GM23248 (cell line): ENCODE results near the gene GLYATL3. TPM values are rescaled to one million over a fixed set of nuclear protein-coding genes. Genes with fewer than 3 reads are reported as not detected.
A peak's percentile ranks its signal among the peaks of the same experiment; 100 is the strongest.

ENCODE experiments used
- DNase-seq: peaks from one replicate; pipeline ENCODE4 v3.0.0-alpha.2; 2015
- H2AFZ ChIP-seq: fragments of 200-600 bp; sonication (generic); 2 replicates; pipeline ENCODE4 v1.6.1; 2016; ENCODE audit warnings: antibody characterized with exemption
- H3F3A ChIP-seq: fragments of 200-600 bp; sonication (generic); 2 replicates; pipeline ENCODE4 v1.6.1; 2016; ENCODE audit warnings: mild to moderate bottlenecking, antibody characterized with exemption, mixed run types; ENCODE audit not compliant: insufficient read depth
- H3K27ac ChIP-seq: fragments of 200-600 bp; sonication (generic); 2 replicates; pipeline ENCODE4 v1.5.1; 2016; ENCODE audit warnings: mild to moderate bottlenecking
- H3K27me3 ChIP-seq: fragments of 200-600 bp; sonication (generic); replicated peaks from 2 replicates; pipeline ENCODE4 v1.6.1; 2016; ENCODE audit warnings: mild to moderate bottlenecking; ENCODE audit not compliant: insufficient read depth
- H3K36me3 ChIP-seq: fragments of 200-600 bp; sonication (generic); 2 replicates; pipeline ENCODE4 v1.6.1; 2016; ENCODE audit warnings: low read depth, mild to moderate bottlenecking
- H3K4me1 ChIP-seq: fragments of 200-600 bp; sonication (generic); 2 replicates; pipeline ENCODE4 v1.6.1; 2016; ENCODE audit warnings: mild to moderate bottlenecking; ENCODE audit not compliant: insufficient read depth
- H3K4me2 ChIP-seq: fragments of 200-600 bp; sonication (generic); one replicate; pipeline ENCODE4 v1.6.1; 2016; ENCODE audit warnings: mild to moderate bottlenecking; ENCODE audit not compliant: unreplicated experiment
- H3K4me3 ChIP-seq: fragments of 200-600 bp; sonication (generic); 2 replicates; pipeline ENCODE4 v1.5.1; 2016; ENCODE audit warnings: mild to moderate bottlenecking
- H3K79me2 ChIP-seq: fragments of 200-600 bp; sonication (generic); 2 replicates; pipeline ENCODE4 v1.6.1; 2016; ENCODE audit warnings: mild to moderate bottlenecking; ENCODE audit not compliant: insufficient read depth
- H3K9ac ChIP-seq: fragments of 200-600 bp; sonication (generic); 2 replicates; pipeline ENCODE4 v1.6.1; 2016; ENCODE audit warnings: mild to moderate bottlenecking
- H3K9me2 ChIP-seq: fragments of 200-600 bp; sonication (generic); 2 replicates; pipeline ENCODE4 v1.6.1; 2016; ENCODE audit warnings: mixed run types, mild to moderate bottlenecking, moderate library complexity; ENCODE audit not compliant: insufficient read depth
- H3K9me3 ChIP-seq: fragments of 200-600 bp; sonication (generic); one replicate; pipeline ENCODE4 v1.6.1; 2017; ENCODE audit warnings: low read depth
- H4K20me1 ChIP-seq: fragments of 200-600 bp; sonication (generic); 2 replicates; pipeline ENCODE4 v1.6.0; 2016; ENCODE audit not compliant: insufficient read depth
- EZH2 ChIP-seq: fragments of 200-600 bp; sonication (generic); IDR thresholded peaks from 2 replicates; pipeline ENCODE4 v1.6.1; 2018; ENCODE audit warnings: antibody characterized with exemption, mild to moderate bottlenecking; ENCODE audit not compliant: insufficient read depth, poor library complexity, severe bottlenecking
- EZH2phosphoT487 ChIP-seq: fragments of 200-600 bp; sonication (generic); IDR thresholded peaks from 2 replicates; pipeline ENCODE4 v1.6.1; 2018; ENCODE audit warnings: antibody characterized with exemption, moderate library complexity, mild to moderate bottlenecking, low read depth; ENCODE audit not compliant: insufficient read depth
- WGBS, 2 experiments: methylation state at CpG; one replicate each; pipeline ENCODE4 v1.1.6; 2015 to 2017; ENCODE audit warnings: low lambda C conversion rate in 2 of 2, low coverage in 1 of 2; ENCODE audit errors: missing lambda C conversion rate in 2 of 2; 5-methylcytosine and 5-hydroxymethylcytosine counted together
- in situ Hi-C: fragments of 300-500 bp; cut with MboI; formaldehyde crosslinking; loops from 2 replicates; pipeline ENCODE4 v1.15.0; 2020
- polyA plus RNA-seq: library from polyadenylated mRNA; unstranded; fragments of >200 nt; fragmentation: Nextera tagmentation; extraction: Ambion mirVana; gene quantifications from 2 replicates; pipeline ENCODE4 v1.2.1, GENCODE V29; 2016
- total RNA-seq: library from RNA; depleted of rRNA; stranded (reverse); fragments of >200 nt; shearing (Covaris generic); gene quantifications from 2 replicates; pipeline ENCODE4 v1.2.3, GENCODE V29; 2014; rRNA removed

Gene GLYATL3
- total RNA-seq, result not detected in 2 replicates
- polyA plus RNA-seq, result not detected in 2 replicates

DNA sequence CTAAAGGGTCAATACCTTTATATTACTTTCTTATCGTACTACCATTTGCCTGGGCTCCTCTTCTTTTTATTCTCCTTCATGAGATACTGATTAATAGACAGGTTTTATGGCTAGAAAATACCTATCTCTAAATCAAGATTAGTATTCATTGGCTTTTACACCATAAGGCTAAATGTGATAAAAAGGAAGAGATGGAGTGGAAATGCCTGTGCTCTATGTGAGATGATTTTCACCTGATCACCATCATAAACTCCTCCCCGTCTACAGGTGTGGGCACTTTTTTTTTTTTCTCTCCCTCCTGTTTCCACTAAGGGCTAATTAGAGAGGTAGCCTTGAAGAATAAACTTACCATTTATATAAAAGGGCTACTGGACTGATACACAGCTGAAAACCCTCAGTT lies at the start of gene GLYATL3:
GLYATL3 (plus strand) TSS at position 301 of the 400 bp plus-strand sequence. CDS start 12,068 bp downstream, outside the sequence.
- Histone ChIP-seq H3K27ac (no peak within 1 kb of the TSS), H4K20me1 (no peaks in the 10 kb centered on the region), H3K9me2 (no peaks in the 10 kb centered on the region), H3F3A (no peaks in the 10 kb centered on the region), H3K36me3 (no peaks in the 10 kb centered on the region), H3K4me1 (no peaks in the 10 kb centered on the region), H3K4me2 (no peak within 1 kb of the TSS), H3K4me3 (no peak within 1 kb of the TSS), H3K79me2 (no peaks in the 10 kb centered on the region), H3K9me3 (no peaks in the 10 kb centered on the region), H3K9ac (no peak within 1 kb of the TSS), H3K27me3 (no peaks in the 10 kb centered on the region), H2AFZ (no peak within 1 kb of the TSS)
- in situ Hi-C loops, result no loop called here
- 15 to 22% methylated on average over 2 of the region's 2 CpGs for WGBS, 2 experiments
- no peak for TF ChIP-seq EZH2
- no peak for TF ChIP-seq EZH2phosphoT487
- DNase-seq, result no peak

DNA sequence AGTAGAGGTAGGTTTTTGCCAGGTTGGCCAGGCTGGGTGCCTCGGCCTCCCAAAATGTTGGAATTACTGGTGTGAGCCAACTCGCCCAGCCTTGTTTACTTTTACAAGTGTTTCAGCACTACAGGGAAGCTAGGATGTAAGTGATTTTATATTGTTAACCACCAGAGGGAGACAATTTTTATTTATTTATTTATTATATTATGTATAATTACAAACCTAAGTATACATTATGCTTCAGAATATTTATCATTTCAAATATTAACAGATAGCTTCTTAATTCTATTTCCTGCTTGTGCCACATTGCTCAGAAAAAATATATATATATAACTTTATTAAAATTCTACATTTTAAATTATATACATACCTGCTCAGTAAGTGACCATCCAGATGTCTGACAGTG lies 46.5 kb upstream of the GLYATL3 start:
- H3K4me1 ChIP-seq, result no peaks in the 10 kb centered on the region
- no peak overlapping the region for H3K9ac ChIP-seq
- H3K4me3 ChIP-seq, result no peak overlapping the region
- in situ Hi-C loops, result no loop called here
- H3K79me2 ChIP-seq, result no peaks in the 10 kb centered on the region
- H3K36me3 ChIP-seq, result peaks cover 29% of the 10 kb centered on the region
- H4K20me1 ChIP-seq, result no peaks in the 10 kb centered on the region
- no peak overlapping the region for H3K4me2 ChIP-seq
- no peak overlapping the region for H3K27ac ChIP-seq
- WGBS, 2 experiments, result 59 to 65% methylated on average over 2 of the region's 2 CpGs
- no peak overlapping the region for H2AFZ ChIP-seq
- H3F3A ChIP-seq, result no peaks in the 10 kb centered on the region
- H3K27me3 ChIP-seq, result no peaks in the 10 kb centered on the region
- peak; percentile 35 for DNase-seq
- TF ChIP-seq EZH2 (no peak), EZH2phosphoT487 (no peak)
- no peaks in the 10 kb centered on the region for H3K9me2 ChIP-seq
- H3K9me3 ChIP-seq, result no peaks in the 10 kb centered on the region

DNA sequence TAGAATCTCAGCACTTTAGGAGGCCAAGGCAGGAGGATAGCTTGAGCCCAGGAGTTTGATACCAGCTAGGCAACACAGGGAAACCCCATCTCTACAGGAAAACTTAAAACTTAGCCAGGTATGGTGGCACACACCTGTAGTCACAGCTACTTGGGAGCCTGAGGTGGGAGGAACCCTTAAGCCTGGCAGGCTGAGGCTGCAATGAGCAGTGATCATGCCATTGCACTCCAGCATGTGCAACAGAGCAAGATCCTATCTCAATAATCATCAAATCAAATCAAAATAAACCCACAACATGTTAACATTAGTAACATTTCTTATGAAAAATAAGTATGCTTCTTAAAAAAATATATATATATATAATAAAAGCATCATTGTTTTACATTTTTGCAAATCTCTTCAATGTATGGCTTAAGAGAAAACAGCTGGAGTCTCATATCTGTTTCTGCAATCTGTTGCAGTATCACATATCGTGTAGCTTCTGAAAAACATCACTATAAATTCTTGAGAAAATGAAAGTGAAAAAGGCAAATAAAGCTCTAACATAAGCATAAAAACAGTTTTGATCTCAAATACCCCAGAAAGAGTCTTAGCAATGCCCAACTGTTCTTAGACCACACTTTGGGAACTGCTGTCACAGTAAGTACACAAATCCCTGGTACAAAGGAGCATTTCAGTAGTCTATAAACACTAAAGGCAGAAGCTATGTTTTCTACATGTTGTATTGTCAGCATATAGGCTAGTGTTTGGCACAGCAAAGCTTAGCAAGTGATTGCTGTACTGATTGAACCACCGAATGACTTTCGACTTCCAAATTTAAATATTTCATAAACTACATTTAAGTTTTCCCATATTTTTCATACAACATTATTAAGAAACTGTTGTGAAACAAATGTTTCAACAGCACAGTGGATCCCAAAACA lies 44.7 kb upstream of the GLYATL3 start:
- in situ Hi-C loops, result no loop called here
- WGBS, 2 experiments, result 96 to 98% methylated on average over 3 of the region's 3 CpGs

DNA sequence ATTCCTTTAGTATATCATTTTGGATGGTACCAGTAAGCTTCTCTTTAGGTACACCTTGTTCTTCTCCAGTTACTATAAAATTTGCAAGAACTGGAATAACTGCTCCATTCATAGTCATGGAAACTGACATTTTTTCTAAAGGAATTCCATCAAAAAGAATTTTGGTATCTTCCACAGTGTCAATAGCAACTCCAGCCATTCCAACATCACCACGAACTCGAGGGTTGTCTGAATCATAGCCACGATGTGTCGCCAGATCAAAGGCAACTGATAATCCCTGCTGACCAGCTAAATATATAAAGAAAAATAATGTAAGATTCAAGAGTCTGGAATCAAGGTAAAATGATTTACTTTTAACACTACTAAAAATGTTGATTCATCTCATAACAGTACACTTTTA lies 42.0 kb upstream of the GLYATL3 start:
- WGBS, 2 experiments, result 78 to 80% methylated on average over 4 of the region's 4 CpGs
- no peaks in the 10 kb centered on the region for H3K9me2 ChIP-seq
- in situ Hi-C loops, result no loop called here
- no peak overlapping the region for H3K9ac ChIP-seq
- peaks cover 7% of the 10 kb centered on the region for H3K4me1 ChIP-seq
- no peak overlapping the region for H3K27ac ChIP-seq
- H3K27me3 ChIP-seq, result no peaks in the 10 kb centered on the region
- H4K20me1 ChIP-seq, result no peaks in the 10 kb centered on the region
- H2AFZ ChIP-seq, result no peak overlapping the region
- H3F3A ChIP-seq, result no peaks in the 10 kb centered on the region
- no peak overlapping the region for H3K4me3 ChIP-seq
- no peak for TF ChIP-seq EZH2phosphoT487
- TF ChIP-seq EZH2, result no peak
- H3K4me2 ChIP-seq, result no peak overlapping the region
- peak; percentile 6 for DNase-seq
- peaks cover 18% of the 10 kb centered on the region for H3K36me3 ChIP-seq
- H3K79me2 ChIP-seq, result peaks cover 43% of the 10 kb centered on the region
- no peaks in the 10 kb centered on the region for H3K9me3 ChIP-seq

More for the DNA sequence above, 44.7 kb upstream of the GLYATL3 start:
- Histone ChIP-seq H3K9me3 (no peaks in the 10 kb centered on the region), H3K36me3 (peaks cover 30% of the 10 kb centered on the region), H4K20me1 (no peaks in the 10 kb centered on the region), H3K4me3 (no peak overlapping the region), H3K27ac (no peak overlapping the region), H3F3A (no peaks in the 10 kb centered on the region), H3K9ac (no peak overlapping the region), H2AFZ (no peak overlapping the region), H3K27me3 (no peaks in the 10 kb centered on the region), H3K9me2 (no peaks in the 10 kb centered on the region), H3K4me2 (no peak overlapping the region), H3K4me1 (no peaks in the 10 kb centered on the region), H3K79me2 (peaks cover 16% of the 10 kb centered on the region)
- no peak for DNase-seq
- TF ChIP-seq EZH2phosphoT487 (no peak), EZH2 (no peak)
